Loucy (cell line): ENCODE data around the gene TBX15.

ENCODE experiments used
- CTCF ChIP-seq: fragments of 200-600 bp; sonication (generic); conservative IDR thresholded peaks from 2 replicates; pipeline ENCODE4 v1.5.1; 2014; ENCODE audit warnings: mild to moderate bottlenecking, antibody characterized with exemption, low read length
- EZH2phosphoT487 ChIP-seq: fragments of 200-600 bp; IDR thresholded peaks from 2 replicates; pipeline ENCODE4 v1.6.1; 2018; ENCODE audit warnings: antibody characterized with exemption, mild to moderate bottlenecking, moderate library complexity, borderline replicate concordance

- TF ChIP-seq CTCF (no peak), EZH2phosphoT487 (no peak)
Observed at GRCh38 chr1:119006406-119007279, 18.5 kb upstream of the TBX15 start.
